Measurements from ENCODE around the gene ZMAT2.
A peak's percentile ranks its signal among the peaks of the same experiment; 100 is the strongest.
"Not testable (repeated sequence)": the region's sequence is repeated elsewhere in the genome, so short reads cannot be mapped to it uniquely, and the experiment has no call there.

The ZMAT2 gene, protein sequence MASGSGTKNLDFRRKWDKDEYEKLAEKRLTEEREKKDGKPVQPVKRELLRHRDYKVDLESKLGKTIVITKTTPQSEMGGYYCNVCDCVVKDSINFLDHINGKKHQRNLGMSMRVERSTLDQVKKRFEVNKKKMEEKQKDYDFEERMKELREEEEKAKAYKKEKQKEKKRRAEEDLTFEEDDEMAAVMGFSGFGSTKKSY

DNA sequence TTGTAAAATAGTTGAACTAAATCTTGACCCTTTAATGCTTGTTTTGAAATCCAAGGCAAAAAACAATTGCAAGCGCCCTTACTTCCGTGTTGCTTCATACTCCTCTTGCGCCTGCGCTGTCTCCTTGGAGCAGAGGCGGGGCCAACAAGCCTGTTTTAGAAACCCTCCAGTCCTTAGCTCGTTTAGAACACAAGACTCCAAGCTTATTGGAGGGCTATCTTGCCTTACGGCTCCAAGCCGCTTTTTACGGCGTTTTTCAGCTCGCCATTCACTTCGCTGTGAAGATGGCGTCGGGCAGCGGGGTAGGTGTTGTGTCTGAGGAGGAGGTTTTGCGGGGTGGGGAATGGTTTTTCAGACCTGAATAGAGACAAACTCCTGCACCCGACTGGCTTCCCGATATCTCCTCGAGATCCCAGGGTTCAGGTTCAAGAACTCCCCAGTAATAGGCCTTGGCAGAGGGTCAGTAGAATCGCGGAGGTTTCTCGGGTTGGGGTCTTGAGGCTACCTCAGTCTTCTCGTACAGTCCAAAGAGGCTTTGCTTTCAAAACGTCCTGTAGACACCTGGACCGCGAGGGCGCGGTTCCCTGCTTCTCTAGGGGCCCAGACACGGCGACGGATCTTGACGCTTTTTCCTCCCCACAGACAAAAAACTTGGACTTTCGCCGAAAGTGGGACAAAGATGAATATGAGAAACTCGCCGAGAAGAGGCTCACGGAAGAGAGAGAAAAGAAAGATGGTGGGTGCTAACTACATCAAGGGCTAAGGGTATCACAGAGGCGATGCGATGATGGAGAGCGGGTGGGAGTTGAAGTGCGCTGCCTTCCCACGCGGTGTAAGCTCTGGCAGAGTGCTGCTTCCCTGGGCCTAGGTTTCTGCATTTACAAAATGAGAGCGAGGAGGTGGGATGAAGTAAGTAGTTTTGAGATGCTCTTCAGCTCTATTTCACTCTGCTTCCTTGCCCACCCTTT is at the start of gene ZMAT2:
TSS of gene ZMAT2 (plus strand) at position 271 of the 968 bp plus-strand sequence. CDS start at position 285, 14 bp downstream.
- DNase-seq, result peak; percentile 89

DNA sequence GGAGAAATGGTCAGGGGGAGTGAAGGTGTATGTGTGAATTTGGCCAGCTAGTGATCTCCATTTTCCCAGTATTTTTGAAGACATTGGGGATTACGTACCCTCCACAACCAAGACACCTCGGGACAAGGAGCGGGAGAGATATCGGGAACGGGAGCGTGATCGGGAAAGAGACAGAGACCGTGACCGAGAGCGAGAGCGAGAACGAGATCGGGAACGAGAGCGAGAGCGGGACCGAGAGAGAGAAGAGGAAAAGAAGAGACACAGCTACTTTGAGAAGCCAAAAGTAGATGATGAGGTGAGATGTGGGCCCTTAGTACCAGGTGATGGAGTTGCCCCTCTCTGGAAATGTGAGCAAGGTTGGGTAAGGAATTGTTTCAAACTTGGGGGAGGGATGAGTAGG is 41.4 kb upstream of the ZMAT2 start:
- no peak for DNase-seq

DNA sequence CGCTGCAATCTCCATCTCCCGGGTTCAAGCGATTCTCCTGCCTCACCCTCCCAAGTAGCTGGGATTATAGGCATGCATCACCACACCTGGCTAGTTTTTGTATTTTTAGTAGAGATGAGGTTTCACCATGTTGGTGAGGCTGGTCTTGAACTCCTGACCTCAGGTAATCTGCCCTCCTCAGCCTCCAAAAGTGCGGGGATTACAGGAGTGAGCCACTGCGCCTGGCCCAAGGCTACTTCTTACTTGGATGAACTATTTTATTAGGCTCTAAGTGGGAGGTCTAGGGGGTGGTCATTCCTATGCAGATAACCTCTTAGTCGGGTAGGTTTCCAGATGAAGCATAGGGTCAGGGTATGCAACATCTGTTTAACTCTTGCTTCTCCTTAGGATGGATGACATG is 39.9 kb upstream of the ZMAT2 start:
- DNase-seq, result not testable (repeated sequence)

DNA sequence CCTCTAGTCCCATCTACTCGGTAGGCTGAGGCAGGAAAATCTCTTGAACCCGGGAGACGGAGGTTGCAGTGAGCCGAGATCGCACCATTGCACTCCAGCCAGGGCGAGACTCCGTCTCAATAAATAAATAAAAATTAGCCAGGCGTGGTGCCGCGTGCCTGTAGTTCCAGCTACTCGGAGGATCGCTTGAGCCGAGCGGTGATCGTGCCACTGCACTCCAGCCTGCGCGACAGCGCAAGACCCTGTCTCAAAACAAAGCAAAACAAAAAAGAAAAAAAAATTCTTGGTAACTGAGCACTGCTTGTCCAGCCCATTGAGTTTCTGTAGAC is 36.3 kb upstream of the ZMAT2 start:
- DNase-seq, result no peak

DNA sequence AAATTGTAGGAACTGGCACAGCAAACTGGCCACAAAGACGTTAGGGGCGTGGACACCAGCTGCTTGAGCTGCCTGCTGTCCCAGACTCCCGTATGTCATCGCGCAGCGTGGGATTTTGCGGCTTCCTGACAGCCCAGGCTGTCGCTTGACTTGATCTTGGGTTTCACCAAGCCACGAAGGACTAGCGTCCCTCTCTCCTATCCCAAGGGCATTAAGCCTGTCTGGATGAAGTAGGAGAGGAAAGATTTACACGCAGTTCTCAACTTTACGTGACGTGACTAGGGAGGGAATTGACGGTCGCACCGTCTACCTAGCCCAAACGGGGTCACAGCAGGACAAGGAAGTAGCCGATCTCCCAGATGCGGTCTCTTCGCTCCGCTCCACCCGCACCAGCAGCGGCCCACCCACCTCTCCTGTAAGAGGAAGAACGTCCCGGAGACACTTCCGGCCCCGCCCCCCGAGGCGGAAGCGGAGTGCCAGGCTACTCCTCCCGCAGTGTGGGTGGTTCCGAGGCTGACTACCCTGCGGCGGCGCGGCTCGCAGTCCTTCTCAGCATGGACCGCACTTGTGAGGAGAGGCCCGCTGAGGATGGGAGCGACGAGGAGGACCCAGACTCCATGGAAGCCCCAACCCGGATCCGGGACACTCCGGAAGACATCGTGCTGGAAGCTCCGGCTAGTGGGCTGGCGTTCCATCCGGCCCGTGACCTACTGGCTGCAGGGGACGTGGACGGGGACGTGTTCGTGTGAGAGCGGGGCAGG is 35.7 kb upstream of the ZMAT2 start, which contains the start of gene WDR55:
TSS of gene WDR55 (plus strand) at position 546 of the 761 bp plus-strand sequence. CDS start at position 555, 9 bp downstream.
- peak; percentile 94 for DNase-seq

DNA sequence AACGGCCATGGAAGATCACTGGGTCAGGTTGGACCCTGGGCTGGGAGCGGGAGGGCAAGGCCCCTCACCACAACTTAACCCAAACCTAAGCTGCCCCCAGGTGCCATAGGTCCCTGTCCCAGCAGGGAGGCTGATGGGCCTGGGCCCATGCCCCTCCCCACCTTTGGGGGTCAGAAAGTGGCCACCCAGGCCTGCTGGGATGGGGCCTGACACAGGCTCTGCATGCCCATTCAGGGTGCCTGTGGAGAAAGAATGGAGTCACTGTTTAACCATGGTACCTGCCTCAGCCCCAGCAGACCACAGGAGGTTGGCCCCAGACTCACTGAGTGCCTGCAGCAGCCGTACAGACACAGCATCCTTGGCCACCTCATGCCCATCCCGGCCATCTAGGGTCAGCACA is 29.2 kb upstream of the ZMAT2 start:
- not testable (repeated sequence) for DNase-seq

DNA sequence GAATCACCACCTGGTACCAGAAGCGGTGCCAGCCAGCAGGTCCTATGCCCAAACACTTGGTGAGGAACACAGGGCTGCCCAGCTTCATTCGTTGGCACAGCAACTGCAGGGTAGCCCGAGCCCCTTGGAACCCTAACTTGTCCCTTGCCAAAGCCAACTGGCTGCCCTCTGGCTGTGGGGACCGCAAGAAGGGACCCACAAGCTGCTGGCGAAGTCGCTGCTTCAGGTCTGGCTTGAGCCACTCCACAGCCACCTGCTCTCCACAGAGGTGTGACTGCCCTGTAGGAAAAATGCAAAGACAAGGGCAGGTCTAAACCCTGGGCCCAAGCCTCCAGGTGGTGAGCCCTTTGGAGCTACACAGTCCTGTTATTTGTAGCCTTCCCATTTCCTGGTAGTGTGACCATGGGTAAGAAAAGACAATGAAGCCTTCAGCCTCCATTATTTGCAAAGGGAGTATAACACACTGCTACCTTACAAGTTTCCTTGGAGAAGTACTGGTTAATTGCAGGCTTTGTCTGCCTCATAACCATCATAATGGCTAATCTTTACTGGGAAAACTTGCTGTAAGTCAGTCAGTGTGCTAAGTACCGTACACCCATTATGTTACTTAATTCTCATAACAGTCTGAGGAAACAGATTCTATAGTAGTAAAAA is 28.6 kb upstream of the ZMAT2 start:
- no peak for DNase-seq

DNA sequence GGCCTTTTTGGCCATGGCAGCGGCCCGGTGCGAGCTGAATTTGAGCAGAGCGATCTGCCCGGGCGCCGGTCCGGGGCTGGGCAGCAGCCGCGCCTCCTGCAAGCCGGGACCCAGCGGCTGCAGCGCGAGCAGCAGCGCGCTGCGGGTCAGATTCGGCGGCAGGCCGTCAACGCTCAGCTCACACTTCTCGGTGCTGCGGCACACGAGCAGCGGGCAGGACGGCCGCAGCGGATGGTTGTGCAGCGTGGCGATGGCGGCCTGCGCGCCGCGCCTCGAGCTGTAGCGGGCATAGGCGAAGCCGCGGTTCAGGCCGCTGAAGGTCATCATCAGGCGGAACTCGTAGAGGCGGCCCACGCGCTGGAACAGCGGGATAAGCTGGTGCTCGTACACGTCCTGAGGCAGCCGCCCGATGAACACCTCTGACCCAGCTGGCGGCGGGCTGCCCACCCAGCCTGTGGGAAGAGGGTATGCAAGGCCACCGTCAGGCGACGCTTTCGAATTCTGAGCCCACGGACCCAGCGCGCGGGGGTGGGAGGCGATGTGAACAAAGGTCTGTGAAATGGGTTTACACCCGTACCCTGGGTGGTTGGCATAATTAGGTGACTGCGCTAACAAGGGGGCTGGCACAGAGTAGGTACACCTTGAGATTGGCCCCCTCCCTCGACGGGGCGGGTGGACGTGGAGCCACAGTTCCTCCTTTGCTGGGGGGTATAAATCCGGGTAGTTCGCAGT is 27.6 kb upstream of the ZMAT2 start:
- DNase-seq, result no peak

DNA sequence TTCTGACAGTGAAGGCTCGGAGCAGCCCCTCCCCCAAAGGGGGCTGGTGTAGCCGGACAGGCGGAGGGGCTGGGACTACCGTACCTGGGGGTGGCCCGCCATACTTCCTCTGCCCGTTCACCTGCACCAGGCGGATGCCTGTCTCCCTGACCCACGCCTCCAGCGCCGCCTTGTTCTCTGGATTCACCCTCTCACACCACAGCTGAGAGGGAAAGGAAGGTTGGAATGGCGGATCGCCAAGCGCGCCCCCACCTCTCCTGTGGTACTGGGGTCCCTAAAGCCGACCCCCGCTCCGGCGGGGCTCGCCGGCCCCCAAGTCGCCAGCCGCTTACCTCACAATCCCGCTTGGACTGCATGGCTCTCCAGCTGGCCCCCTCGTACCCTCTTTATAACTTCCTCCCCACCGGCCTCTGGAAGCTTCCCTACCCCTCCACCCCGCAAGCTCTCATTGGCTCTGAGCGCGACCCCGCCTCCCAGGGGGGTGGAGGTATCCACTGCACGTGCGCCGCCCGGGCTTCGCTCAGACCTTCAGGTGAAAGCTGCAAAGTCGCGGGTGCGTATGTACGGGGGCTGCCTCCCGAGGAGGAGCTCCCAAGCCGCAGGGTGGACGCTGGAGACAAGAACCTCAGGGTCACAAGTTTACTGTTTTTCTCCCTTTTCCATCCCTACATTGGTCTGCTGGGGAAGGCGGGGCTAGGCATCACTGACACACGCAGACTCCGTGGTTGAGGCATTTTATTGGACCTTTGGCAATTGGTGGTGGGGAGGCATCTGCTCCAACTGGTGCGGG is 26.9 kb upstream of the ZMAT2 start, which contains the start of gene DND1:
TSS of gene DND1 (minus strand) at position 390 of the 790 bp plus-strand sequence. CDS start at position 356, 34 bp downstream.
- no peak for DNase-seq

DNA sequence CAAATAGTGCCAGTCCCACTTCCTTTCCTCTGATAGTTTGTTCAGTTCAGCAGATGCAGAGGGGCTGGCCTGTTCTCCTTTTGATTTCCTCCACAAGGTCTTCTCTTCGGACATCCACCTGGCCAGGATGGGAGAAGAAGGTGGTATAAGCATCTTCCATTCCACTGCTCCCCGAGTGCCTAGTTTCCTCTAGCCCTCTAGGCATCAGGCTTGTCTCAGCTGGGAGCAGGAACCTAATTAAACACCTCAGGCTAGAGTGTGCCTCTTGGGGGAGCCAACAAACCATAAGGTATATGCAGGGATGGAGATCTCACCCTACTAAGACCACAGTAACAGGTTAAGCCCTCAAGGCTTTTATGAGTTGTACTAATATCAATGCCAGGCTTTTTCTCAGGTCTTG is 26.0 kb upstream of the ZMAT2 start:
- no peak for DNase-seq

DNA sequence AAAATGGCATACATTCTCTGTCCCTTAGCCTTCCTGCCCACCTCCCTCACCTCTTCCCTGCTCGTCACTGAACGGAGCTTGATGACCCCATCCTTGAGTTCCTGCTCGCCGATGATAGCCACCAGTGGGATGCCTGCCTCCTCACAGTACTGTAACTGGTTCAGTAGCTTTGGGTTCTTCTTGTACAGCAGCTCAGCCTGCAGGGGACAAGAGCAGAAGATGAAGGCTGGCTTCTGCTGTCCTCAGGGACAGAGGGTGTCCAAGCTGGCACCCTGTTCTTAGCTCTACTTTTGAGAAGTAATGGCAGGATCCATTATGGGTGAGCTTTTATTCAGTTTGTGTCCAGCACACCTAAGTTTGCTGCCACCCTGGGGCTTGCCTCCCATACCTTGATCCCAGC is 25.6 kb upstream of the ZMAT2 start:
- DNase-seq, result no peak

DNA sequence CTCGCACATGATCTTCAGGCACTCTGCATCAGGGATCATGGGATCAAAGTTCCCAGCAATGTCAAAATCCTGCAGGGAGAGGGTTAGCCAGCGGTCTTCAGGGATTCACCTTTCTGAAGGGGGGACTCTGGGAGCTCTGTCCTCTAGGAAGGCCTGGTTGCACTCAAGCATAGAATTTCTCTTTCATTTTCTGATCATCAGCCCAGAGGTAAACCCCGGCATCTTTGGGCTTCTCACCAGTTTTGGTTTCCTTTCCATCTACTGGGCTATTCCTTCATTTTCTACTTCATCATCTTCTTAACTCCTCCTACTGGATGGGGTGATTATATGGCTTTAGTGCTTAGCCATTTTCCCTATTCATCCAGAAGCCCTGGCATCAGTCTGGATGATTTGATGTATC is 22.3 kb upstream of the ZMAT2 start:
- no peak for DNase-seq

DNA sequence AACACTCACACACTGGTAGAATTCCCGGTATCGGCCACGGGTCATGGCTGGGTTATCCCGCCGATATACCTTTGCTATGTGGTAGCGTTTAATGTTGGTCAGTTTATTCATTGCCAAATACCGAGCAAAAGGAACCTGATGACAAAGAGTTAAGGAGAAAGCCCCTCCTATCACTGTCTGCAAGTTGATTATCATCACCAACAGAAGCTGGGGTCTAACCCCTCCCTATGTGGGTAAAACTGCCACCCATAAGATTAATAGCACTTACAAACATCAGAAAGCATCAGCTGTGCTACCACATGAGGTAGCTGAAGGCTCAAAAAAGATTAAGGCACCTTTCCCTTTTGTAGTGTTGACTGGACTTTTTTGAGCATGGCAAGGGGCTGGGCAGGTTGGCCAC is 21.3 kb upstream of the ZMAT2 start:
- DNase-seq, result no peak

DNA sequence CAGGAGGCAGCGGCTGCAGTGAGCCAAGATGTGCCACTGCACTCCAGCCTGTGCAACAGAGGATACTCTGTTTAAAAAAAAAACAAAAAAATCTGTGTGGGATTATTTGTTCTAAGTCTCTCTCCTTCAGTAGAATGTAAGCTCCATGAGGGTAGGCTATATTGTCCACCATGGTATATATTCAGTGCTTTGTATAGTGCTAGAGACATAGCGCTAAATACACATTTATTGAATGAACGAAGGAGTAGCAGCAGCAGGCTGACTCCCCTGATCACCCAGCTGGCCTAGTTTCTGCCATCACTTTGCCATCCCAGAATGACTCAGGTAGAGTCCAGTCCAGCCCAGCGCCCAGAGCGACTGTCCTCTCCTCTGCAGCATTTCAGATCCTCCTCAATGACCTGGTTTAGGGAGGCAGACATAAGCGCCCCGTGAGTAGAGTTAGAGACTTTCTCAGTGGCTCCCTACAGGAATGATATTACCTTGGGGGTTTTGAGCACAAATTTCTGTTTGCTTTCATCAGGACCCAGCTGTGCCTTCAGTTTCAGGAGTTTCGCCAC is 9.8 kb upstream of the ZMAT2 start:
- DNase-seq, result no peak

DNA sequence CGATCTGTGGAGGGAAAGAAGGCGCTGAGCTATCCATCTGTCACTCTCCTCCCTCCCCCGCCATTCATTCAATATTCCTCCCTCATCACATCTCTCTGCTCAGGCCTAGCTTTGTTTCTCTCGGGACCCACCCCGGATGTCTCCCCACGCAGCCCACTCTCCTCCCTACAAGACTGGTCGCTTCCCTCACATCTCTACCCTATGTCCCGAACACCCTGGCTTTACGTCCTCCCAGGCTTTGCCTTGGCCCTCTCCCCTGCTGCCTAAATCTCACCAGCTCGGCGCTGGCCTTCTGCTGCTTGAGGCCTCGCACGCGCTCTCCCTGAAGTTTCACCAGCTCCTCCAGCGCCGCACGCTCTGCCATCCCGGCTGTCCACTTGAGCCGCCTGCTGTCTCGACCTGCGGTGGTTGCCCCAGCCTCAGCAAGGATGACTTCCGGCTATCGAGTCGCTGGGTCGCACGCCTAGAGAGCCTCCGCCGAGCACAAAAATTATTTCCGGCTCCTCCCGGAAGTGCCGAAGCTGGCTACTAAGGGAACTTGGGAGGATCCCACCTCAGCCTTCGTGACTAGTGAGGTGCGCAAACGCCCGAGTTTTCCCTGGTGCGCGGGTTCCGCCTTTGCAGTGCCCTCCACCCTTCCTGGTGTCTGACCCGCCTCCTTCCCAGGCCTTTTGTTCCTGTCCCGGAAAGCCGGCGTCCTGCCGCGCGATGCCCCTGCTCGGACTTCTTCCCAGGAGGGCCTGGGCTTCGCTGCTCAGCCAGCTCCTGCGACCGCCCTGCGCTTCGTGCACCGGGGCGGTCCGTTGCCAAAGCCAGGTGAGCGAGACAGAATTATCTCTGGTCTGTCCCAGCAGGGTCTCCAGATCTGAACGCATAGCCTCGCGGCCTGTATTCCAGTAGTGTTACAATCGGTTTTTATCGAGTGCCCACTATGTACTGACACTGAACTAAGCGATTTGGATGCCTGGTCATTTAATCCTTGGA is 9.0 kb upstream of the ZMAT2 start, which contains the start of the genes HARS1 and HARS2:
TSS of gene HARS1 (minus strand) at position 430 of the 984 bp plus-strand sequence. CDS start at position 364, 66 bp downstream.
TSS of gene HARS2 (plus strand) at position 515 of the 984 bp plus-strand sequence. CDS start at position 709, 194 bp downstream.
- peak; percentile 78 for DNase-seq

DNA sequence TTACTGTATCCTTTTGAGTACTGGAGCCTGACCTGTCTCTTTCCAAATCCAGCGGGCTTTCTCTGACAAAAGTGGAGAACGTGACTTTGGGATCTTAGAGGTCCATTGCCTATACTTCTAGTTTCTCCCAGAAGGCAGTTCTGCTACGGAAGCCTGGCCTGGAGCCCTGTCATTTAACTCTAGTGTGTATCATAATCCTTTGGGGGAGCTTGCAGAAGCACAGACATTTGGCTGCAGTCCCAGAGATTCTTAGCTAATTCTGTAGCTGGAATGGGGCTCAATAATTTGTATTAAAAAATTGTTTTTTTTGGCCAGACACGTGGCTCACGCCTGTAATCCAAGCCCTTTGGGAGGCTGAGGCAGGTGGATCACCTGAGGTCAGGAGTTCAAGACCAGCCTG is 6.0 kb upstream of the ZMAT2 start:
- no peak for DNase-seq

DNA sequence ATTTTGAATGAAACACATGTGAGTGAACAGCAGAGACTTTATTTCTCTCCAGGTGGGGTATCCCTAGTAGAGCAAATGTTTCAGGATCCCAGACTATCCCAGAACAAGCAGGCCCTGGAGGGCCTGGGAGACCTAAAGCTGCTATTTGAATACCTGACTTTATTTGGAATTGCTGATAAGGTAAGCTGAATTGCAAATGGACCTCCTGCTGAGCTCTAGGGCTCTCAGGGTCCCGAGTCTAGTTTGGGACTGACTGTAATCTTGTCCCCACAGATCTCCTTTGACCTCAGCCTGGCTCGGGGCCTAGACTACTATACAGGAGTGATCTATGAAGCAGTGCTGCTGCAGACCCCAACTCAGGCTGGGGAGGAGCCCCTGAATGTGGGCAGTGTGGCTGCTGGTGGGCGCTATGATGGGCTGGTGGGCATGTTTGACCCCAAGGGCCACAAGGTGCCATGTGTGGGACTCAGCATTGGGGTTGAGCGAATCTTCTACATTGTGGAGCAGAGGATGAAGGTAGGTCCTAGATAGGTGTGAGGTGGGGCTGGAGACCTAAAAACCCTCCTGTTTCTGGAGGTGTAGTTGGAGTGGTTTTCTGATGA is 3.3 kb upstream of the ZMAT2 start:
- DNase-seq, result no peak

DNA sequence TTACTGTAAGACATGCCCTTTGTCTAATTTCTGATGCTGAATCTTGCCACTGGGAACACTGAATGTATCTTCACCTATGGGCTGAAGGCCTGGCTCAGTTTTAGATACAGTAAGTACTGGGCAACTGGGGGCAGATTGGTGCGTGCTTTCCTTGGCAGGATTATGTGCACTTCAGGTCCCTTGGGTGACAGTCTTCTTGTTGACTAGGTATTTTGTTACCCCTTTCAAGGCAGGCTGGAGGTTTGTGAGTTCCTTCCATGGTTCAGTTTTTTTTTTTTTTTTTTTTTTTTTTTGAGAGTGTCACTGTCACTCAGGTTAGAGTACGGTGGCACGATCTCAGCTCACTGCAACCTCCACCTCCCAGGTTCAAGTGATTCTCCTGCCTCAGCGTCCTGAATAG is 7.6 kb downstream of the ZMAT2 start:
- no peak for DNase-seq

DNA sequence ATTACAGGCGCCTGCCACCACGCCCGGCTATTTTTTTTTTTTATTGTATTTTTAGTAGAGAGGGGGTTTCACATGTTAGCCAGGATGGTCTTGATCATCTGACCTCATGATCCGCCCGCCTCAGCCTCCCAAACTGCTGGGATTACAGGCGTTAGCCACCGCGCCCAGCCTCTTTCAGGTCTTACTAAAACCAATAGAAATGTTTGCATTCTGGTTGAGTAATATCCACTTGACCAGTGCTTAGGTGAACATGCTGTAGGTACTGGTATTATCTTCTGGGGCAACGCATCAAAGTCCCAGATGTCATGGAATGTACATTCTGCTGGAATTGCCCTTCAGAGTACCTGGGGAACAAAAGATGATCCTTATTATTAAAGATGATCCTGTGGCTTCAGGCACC is 8.5 kb downstream of the ZMAT2 start:
- DNase-seq, result not testable (repeated sequence)

Data from activated T-cell treated with anti-CD3 and anti-CD28 coated beads, Interleukin-2, amount 50 U/mL, for 1 hour (primary cell).